ENCODE measurements around the gene BTLA.
"Not testable (repeated sequence)": the region's sequence is repeated elsewhere in the genome, so short reads cannot be mapped to it uniquely, and the experiment has no call there.

The BTLA gene

GRCh38 chr3:112489674-112490479 is 9.4 kb downstream of the BTLA start:
- DNase-seq, result peak; percentile 30

- DNase-seq, result no peak
Measured at GRCh38 chr3:112486811-112487505, 12.3 kb downstream of the BTLA start.

- no peak for DNase-seq
Measured at GRCh38 chr3:112484352-112484751, 14.9 kb downstream of the BTLA start.

GRCh38 chr3:112482675-112483074 is 16.6 kb downstream of the BTLA start:
- no peak for DNase-seq

DNA sequence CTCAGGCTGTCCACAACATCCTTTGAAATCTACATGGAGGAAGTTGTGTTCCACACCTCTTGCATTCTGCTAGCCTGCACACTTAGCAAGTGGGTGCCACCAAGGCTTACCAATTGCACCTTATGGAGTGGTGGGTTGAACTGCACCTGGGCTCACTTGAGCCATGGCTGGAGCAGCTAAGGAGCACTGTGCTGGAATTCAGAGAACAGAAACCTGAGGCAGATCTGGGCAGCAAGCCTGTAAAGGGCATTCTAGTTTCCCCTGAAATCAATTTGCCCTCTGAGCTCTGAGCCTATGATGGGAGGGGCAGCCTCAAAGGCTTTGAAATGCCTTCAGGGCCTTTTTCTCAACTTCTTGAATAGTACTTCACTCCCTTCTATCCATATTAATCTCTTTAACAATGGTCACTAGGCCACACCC is 18.0 kb downstream of the BTLA start:
- DNase-seq, result no peak

DNA sequence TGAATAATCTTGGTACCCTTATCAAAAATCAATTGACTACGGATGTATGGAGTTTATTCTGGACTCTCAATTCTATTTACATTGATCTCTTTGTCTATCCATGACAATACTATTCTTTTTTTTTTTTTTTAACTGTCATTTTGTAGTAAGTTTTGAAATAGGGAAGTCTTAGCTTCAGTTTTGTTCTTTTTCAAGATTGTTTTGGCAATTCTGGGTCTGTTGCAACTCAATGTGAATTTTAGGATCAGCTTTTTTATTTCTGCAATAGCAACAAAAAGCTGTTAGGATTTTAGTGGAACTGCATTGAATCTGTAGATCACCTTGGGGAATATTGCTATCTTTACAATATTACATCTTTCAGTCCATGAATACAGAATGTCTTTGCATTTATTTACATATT is 21.4 kb downstream of the BTLA start:
- no peak for DNase-seq

DNA sequence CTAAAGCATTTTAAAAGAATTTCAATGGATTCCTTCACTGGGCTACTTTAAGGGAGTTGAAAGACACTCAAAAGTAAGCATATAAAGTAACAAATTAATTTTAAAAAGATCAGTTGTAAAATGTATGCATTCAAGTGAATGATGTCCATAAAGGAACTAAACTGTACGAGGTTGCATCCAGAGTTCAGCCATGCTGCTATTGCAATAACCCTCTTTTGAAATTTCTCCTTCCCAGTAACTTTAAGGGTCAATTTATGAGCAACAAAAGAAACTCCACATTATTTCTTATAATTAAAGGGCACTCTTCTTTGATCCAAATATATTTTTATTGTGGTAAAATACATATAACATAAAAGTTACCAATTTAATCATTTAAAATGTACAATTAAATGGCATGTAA is 22.9 kb downstream of the BTLA start:
- no peak for DNase-seq

DNA sequence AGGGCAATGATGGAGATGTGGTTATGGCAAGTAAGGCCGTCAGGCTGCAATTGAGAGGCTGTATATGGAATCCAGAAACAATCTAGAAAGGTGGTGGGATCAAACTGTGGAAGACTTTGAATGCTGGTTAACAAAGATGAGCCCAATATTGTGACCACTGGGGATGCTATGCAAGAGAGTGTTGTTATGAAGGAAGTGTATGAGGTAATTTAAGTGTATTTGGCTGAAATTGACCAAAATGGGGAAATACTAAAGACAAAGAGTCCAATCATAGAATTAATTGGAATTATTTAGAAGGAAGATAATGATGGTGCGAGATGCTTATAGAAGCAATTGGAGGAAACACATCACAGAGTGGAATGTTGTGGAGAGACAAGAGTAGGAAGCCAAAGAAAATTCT is 24.5 kb downstream of the BTLA start:
- DNase-seq, result no peak

DNA sequence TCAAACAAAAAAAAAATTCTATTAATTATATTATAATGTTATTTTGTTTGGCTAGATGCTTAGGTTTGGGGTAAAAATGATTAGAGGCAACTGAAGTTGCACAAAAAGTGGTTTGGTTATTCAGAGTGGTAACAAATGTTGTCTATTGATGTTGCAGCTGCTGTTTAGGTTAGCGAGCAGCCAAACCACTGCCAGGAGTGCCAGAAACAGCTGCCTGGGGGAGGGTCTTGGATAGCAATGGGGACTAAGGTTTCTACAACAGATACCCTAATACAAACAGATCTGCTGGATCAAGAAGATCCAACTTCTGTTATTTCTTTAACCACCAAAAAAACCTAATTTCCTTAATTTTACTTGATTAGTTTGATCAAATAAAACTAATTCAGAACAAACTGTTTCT is 26.6 kb downstream of the BTLA start:
- DNase-seq, result no peak

DNA sequence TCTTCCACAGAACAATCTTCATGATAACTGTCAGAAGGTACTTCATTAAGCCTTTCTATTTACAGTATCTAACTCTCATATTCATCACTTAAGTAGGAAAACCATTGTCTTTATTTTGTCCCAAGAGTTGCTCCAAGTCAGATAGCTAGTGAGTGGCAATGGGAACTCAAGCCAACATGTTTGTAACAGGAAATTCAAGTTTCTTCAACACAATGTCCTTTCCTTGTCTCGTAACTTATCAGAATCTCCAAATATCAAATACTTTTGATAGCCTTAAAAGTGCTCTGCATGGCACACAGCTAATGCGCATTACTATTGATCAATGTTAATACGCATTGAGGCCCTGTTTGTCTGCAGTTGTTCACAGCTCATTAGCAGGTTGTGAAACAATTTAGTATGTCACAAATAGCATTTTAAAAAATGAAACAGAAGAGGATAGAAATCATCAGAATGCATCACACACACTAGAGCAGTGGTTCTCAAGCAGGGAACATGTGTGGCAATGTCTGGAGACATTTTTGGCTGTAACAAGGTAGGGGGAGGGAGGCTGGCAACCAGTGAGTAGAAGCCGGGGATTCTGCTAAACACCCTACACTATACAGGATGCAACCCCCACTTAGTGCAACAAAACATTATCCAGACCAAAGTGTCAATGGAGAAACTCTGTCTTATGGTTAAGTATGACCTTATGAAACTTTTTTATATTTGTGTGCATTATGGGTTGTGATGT is 27.5 kb downstream of the BTLA start:
- DNase-seq, result no peak

DNA sequence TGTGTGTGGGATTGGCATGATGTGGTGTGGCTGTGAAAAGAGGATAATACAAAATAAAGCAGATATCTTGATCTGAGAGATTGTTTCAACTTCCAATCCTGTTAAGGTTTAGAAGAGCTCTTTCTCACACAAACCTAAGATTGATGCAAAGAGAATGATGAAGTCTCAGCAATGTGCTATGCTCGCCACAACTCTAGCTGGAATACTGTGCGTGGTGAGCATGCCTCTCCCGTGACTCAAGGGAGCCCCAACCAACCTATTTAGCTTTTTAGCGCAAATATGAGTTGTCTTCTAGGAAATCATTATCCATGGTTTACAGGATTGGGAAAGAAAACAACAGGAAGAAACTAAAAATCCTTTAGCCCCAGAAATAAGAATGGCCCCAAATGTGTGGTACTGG is 28.5 kb downstream of the BTLA start:
- no peak for DNase-seq

GRCh38 chr3:112469671-112470070 is 29.6 kb downstream of the BTLA start:
- no peak for DNase-seq

GRCh38 chr3:112467539-112467938 is 31.7 kb downstream of the BTLA start:
- DNase-seq, result no peak

GRCh38 chr3:112466020-112466419 is 33.3 kb downstream of the BTLA start:
- DNase-seq, result no peak

- peak; percentile 40 for DNase-seq
Measured at GRCh38 chr3:112464264-112464663, 35.0 kb downstream of the BTLA start.

DNA sequence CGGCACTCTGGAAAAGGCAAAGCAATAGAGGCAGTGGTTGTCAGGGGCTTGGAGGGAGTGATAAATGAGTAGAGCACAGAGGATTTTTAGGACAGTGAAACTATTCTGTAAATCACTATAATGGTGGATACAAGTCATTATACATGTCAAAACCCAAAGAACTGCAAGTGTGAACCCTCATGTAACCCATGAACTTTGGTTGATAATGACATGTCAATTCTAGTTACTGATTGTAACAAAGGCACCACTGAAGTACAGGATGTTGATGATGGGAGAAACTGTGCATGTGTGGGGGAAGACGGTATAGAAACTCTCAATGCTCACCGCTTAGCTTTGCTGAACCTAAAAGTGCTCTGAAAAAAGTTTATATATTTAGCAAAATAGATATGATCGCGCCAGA is 36.0 kb downstream of the BTLA start:
- DNase-seq, result peak; percentile 44

DNA sequence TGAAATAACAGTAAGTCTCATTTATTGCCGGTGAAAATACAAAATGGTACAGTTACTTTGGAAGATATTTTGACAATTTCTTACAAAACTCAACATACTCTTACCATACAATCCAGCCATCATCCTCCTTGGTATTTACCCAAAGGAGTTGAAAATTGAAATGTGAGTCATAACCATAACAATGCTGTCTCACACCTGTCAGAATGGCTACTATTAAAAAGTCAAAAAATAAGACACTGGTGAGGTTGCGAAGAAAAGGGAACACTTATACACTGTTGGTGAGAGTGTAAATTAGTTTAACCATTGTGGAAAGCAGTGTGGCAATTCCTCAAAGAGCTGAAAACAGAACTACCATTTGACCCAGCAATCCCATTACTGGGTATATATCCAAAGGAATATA is 37.5 kb downstream of the BTLA start:
- not testable (repeated sequence) for DNase-seq

GRCh38 chr3:112460519-112461195 is 38.6 kb downstream of the BTLA start:
- peak; percentile 64 for DNase-seq

DNA sequence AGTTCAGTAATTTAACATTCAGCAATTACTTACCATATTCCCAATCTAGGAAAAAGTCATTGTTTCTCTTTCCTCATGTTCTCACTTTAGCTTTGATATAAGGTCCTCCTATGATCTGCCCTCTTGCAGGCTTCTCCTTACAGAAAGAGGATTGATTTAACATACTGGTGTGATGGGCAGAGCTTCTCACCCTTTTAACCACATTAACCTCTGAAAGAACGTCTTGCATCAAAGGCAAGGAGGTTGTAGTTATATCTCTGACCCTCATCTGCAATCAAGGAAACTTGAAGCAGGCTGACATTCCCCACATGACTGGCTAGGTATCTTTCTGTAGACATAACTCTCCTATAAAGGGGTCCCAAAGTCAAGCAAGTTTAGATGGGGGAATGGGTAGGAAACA is 39.5 kb downstream of the BTLA start:
- DNase-seq, result peak; percentile 76

DNA sequence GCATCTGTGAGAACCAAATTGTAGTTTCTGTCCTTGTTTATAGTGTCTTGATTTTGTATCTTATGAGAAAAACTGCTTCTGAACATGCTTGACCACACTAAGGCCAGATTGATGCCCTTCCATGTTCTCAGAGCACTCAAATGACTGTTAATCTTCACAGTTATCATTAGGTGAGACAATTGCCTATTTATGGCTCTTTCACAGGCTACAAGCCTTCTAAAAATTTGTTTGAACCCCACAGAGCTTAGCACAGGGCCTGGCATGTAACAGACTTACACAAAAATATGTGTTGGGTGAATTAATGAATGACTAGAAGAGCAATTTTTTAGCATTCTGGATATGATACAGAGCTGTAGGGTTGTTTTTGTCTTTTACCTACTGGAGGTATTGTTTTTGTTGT is 43.1 kb downstream of the BTLA start:
- DNase-seq, result no peak

DNA sequence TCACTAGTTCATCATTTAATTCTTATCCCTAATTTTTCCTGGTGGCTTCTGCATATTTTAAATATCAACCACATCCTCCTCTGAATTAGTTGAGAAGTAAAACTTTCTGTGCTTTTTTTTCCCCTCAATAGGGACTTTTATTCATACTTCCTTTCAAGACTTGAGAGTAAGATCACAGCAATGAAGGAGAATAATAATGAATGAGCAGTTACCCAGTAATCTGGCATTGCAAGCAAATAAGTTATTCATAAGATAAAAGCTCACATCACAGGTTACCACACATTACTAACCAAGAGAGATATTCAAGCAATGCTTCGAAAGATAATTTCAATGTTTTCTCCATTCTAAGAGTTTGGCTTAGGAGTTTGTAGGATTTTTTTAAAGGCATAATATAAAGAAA is 50.3 kb downstream of the BTLA start:
- no peak for DNase-seq

- no peak for DNase-seq
Measured at GRCh38 chr3:112446343-112446742, 52.9 kb downstream of the BTLA start.

- DNase-seq, result no peak
Measured at GRCh38 chr3:112445839-112446238, 53.4 kb downstream of the BTLA start.

Measured in activated CD4-positive, alpha-beta T cell treated with anti-CD3 and anti-CD28 coated beads, Interleukin-2, Interleukin-6, amounts not matched to agents 100 ng/mL and 50 ng/mL, durations not matched to agents 16 hours and 8 hours (primary cell).